Ovary (tissue), 10 donors: ENCODE data around the gene MAGEA9. TPM values are rescaled to one million over a fixed set of nuclear protein-coding genes. Genes with fewer than 3 reads are reported as not detected.
"Not testable (repeated sequence)": the region's sequence is repeated elsewhere in the genome, so short reads cannot be mapped to it uniquely, and the experiment has no call there.

Source experiments
- DNase-seq, 5 donors: peaks; one replicate each; pipeline ENCODE4 v3.0.0-alpha.2; 2019 to 2020
- H3K27ac ChIP-seq, 2 donors: fragments of 200-600 bp; one replicate each; pipeline versions ENCODE4 v1.5.1 to v1.8.0; 2019 to 2022
- H3K27me3 ChIP-seq: fragments of 200-600 bp; one replicate; pipeline ENCODE4 v1.8.0; 2022
- H3K36me3 ChIP-seq: fragments of 200-600 bp; sonication (generic); one replicate; pipeline ENCODE4 v1.5.1; 2019
- H3K4me1 ChIP-seq: one replicate; pipeline ENCODE4 v1.8.1; 2013; ENCODE audit warnings: mild to moderate bottlenecking, moderate library complexity; ENCODE audit not compliant: insufficient read depth
- H3K4me3 ChIP-seq: fragments of 200-600 bp; sonication (generic); one replicate; pipeline ENCODE4 v1.5.1; 2017
- H3K9me3 ChIP-seq, 2 donors: fragments of 200-600 bp in 1 of 2; sonication (generic) in 1 of 2; one replicate each; pipeline versions ENCODE4 v1.5.1 to v1.8.1; 2013 to 2019; ENCODE audit warnings: mild to moderate bottlenecking in 1 of 2, moderate library complexity in 1 of 2
- CTCF ChIP-seq, 3 donors: fragments of 450-650 bp in 2 of 3; fragments of 200-600 bp in 1 of 3; IDR thresholded peaks; one replicate each; pipeline versions ENCODE4 v1.5.1 to v1.8.0; 2016 to 2022; ENCODE audit warnings: antibody characterized with exemption in 3 of 3, mild to moderate bottlenecking in 1 of 3
- EP300 ChIP-seq: sonication (generic); formaldehyde crosslinking; IDR thresholded peaks from one replicate; pipeline ENCODE4 v1.6.1; 2017; ENCODE audit warnings: antibody characterized with exemption
- POLR2A ChIP-seq: fragments of 450-650 bp; IDR thresholded peaks from one replicate; pipeline ENCODE4 v1.6.1; 2017; ENCODE audit warnings: antibody characterized with exemption, mild to moderate bottlenecking, moderate library complexity
- WGBS, 3 donors: extraction: QIAGEN DNeasy Blood & Tissue Kit in 1 of 3; methylation state at CpG; one replicate each; pipeline versions ENCODE4 v1.1.5 to v1.1.7; 2013 to 2017; 5-methylcytosine and 5-hydroxymethylcytosine counted together
- intact Hi-C, 4 donors: fragments of 100-400 bp; cut with DNase I; formaldehyde crosslinking; loops; one replicate each; pipeline versions ENCODE4 v1.11.0 to v1.15.1; 2022 to 2023
- long read RNA-seq, 3 donors: library from polyadenylated mRNA in 2 of 3; unstranded in 2 of 3; transcript quantifications; one replicate each; pipeline ENCODE4 v2.0.0 and lab custom pipeline, GENCODE V29; 2021 to 2026
- polyA plus RNA-seq, 2 donors: library from polyadenylated mRNA; stranded (reverse); fragments of 200-250 nt in 1 of 2; fragments of 350-450 nt in 1 of 2; fragmentation: Illumina TruSeq in 1 of 2; extraction: RNeasy Lipid Tissue Mini Kit (QIAGEN cat#74804) in 1 of 2; gene quantifications; one replicate each; pipeline ENCODE4 v1.2.3, GENCODE V29; 2013 to 2014
- total RNA-seq, 7 donors: library from RNA; depleted of rRNA in 2 of 7; stranded (reverse); fragments of >200 nt in 2 of 7; fragmentation: NEBNext Ultra II Directional in 3 of 7; extraction: Animal tissue kit (Norgen Biotek cat#: 25700) in 3 of 7; gene quantifications; one replicate each; pipeline versions ENCODE4 v1.1.0 to v1.2.4, GENCODE V29; 2016 to 2023
- donor health status: DM: no; HTN: no; CAD: no; lungs with moderate emphysema.
- donor health status: DM: no; HTN: no; CAD: no.
- donor health status: Bipolar disorder and iron deficiency.
- donor health status: DM: yes; HTN: yes; CAD: no.
- donor health status: DM: no; HTN: no; CAD: no.
- donor health status: DM: yes; HTN: yes; CAD: no.

Gene MAGEA9
- not detected for total RNA-seq
- not detected for polyA plus RNA-seq
- long read RNA-seq, donor 1, result 0 reads
- long read RNA-seq, donor 2, partial matches to known transcripts, result 0 of 1 reads
- long read RNA-seq, donor 2, other reads (novel, unspliced or antisense), result 0 of 1 reads
- long read RNA-seq, donor 3, result 0 reads

GRCh38 chrX:149781727-149782126, at the start of gene MAGEA9:
TSS of gene MAGEA9 (plus strand) at chrX:149781930. CDS start at chrX:149786211, 4,281 bp downstream.
- H3K27me3 ChIP-seq, H3K9me3 ChIP-seq, H3K36me3 ChIP-seq, H3K27ac ChIP-seq, DNase-seq, H3K4me1 ChIP-seq, intact Hi-C loops, H3K4me3 ChIP-seq: not testable (repeated sequence)
- no CpG with 5 or more reads among the region's 14 CpGs for WGBS, 3 donors

GRCh38 chrX:149742269-149742668, 39.5 kb upstream of the MAGEA9 start:
- no CpG with 5 or more reads among the region's 6 CpGs for WGBS, 3 donors

GRCh38 chrX:149746390-149747007, 35.2 kb upstream of the MAGEA9 start:
- H3K9me3 ChIP-seq, H3K27me3 ChIP-seq, intact Hi-C loops, H3K36me3 ChIP-seq, H3K27ac ChIP-seq, H3K4me1 ChIP-seq, DNase-seq, H3K4me3 ChIP-seq: not testable (repeated sequence)
- 63% methylated on average over 2 of the region's 6 CpGs; no CpG with 5 or more reads in 2 of the 3 donors for WGBS, 3 donors

More at GRCh38 chrX:149742269-149742668, 39.5 kb upstream of the MAGEA9 start:
- H3K27me3 ChIP-seq, H3K4me3 ChIP-seq, H3K4me1 ChIP-seq, H3K27ac ChIP-seq, DNase-seq, H3K9me3 ChIP-seq, intact Hi-C loops, H3K36me3 ChIP-seq: not testable (repeated sequence)

GRCh38 chrX:149757206-149758067, 24.3 kb upstream of the MAGEA9 start:
- 75 to 78% (median 77%) methylated on average over 7 to 8 of the region's 8 CpGs for WGBS, 3 donors
- Histone ChIP-seq H3K36me3 (no peaks in the 10 kb centered on the region), H3K9me3 (no peaks in the 10 kb centered on the region), H3K4me3 (no peak overlapping the region), H3K27ac (no peak overlapping the region), H3K4me1 (no peaks in the 10 kb centered on the region), H3K27me3 (no peaks in the 10 kb centered on the region)
- intact Hi-C loops, result no loop called here
- DNase-seq, result no peak
- TF ChIP-seq EP300 (no peak), CTCF (IDR thresholded peaks at IDR 0.05) (no peak), POLR2A (no peak)

GRCh38 chrX:149758068-149758714, 23.5 kb upstream of the MAGEA9 start:
- no peak for DNase-seq
- Histone ChIP-seq H3K27me3 (no peaks in the 10 kb centered on the region), H3K9me3 (no peaks in the 10 kb centered on the region), H3K36me3 (no peaks in the 10 kb centered on the region), H3K4me1 (no peaks in the 10 kb centered on the region), H3K27ac (no peak overlapping the region), H3K4me3 (no peak overlapping the region)
- TF ChIP-seq EP300 (no peak), CTCF (IDR thresholded peaks at IDR 0.05) (no peak), POLR2A (no peak)
- intact Hi-C loops, result no loop called here
- 88 to 89% (median 89%) methylated on average over 13 to 18 of the region's 18 CpGs for WGBS, 3 donors

- H3K27me3 ChIP-seq, H3K36me3 ChIP-seq, intact Hi-C loops, DNase-seq, H3K27ac ChIP-seq, H3K4me1 ChIP-seq, H3K9me3 ChIP-seq, H3K4me3 ChIP-seq: not testable (repeated sequence)
- WGBS, 3 donors, result 87 to 95% (median 94%) methylated on average over 16 to 17 of the region's 17 CpGs
Measured at GRCh38 chrX:149758715-149759078, 23.0 kb upstream of the MAGEA9 start.
